Osteocyte (in vitro differentiated cells): ENCODE measurements around the gene CLIC4. TPM values are rescaled to one million over a fixed set of nuclear protein-coding genes. Genes with fewer than 3 reads are reported as not detected.
"Not testable (repeated sequence)": the region's sequence is repeated elsewhere in the genome, so short reads cannot be mapped to it uniquely, and the experiment has no call there.

Experiments
- DNase-seq: peaks from one replicate; pipeline ENCODE4 v3.0.0; 2021; ENCODE audit warnings: mixed read lengths; ENCODE audit not compliant: unreplicated experiment; ENCODE audit errors: extremely low spot score
- H3K27ac Mint-ChIP-seq: one replicate; pipeline ENCODE4 v1.8.0; 2021; ENCODE audit warnings: mild to moderate bottlenecking, mixed read lengths; ENCODE audit not compliant: unreplicated experiment
- H3K27me3 Mint-ChIP-seq: one replicate; pipeline ENCODE4 v1.8.0; 2021; ENCODE audit warnings: mixed read lengths; ENCODE audit not compliant: unreplicated experiment
- H3K36me3 Mint-ChIP-seq: one replicate; pipeline ENCODE4 v1.8.0; 2021; ENCODE audit warnings: mixed read lengths; ENCODE audit not compliant: unreplicated experiment
- H3K4me1 Mint-ChIP-seq: one replicate; pipeline ENCODE4 v1.8.0; 2021; ENCODE audit warnings: mixed read lengths; ENCODE audit not compliant: unreplicated experiment
- H3K4me3 Mint-ChIP-seq: one replicate; pipeline ENCODE4 v1.8.0; 2021; ENCODE audit warnings: mild to moderate bottlenecking, moderate library complexity, mixed read lengths; ENCODE audit not compliant: unreplicated experiment
- H3K9me3 Mint-ChIP-seq: one replicate; pipeline ENCODE4 v1.8.0; 2021; ENCODE audit warnings: mixed read lengths; ENCODE audit not compliant: unreplicated experiment
- total RNA-seq: library from RNA; stranded (reverse); gene quantifications from 2 replicates; pipeline ENCODE4 v1.2.1, GENCODE V29; 2021
- TF ChIP-seq, protein P1 (sequence below): fragments of 200-600 bp; sonication (generic); IDR thresholded peaks from 2 replicates; pipeline ENCODE4 v1.5.0; 2021; ENCODE audit warnings: antibody characterized with exemption, mild to moderate bottlenecking, moderate library complexity

Gene CLIC4
- total RNA-seq, 1 donor from 2014 or later, result 370 TPM

DNA sequence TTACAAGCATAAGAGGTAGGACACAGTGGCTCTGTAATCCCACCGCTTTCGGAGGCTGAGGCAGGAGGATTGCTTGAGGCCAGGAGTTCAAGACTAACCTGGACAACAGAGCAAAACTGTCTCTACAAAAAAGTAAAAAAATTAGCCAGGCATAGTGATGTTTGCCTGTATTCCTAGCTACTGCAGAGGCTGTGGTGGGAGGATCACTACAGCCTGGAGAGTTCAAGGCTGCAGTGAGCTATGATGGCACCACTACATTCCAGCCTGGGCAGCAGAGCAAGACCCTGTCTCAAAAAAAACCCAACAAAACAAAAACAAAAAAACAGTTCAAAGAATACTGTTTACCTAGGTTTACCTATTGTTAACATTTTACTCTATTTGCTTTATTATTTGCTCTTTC, 37.4 kb downstream of the CLIC4 start:
- peaks cover 45% of the 10 kb centered on the region for H3K4me1 Mint-ChIP-seq
- peaks cover 10% of the 10 kb centered on the region for H3K36me3 Mint-ChIP-seq
- H3K4me3 Mint-ChIP-seq, result no peak overlapping the region
- TF ChIP-seq, protein P1, sequence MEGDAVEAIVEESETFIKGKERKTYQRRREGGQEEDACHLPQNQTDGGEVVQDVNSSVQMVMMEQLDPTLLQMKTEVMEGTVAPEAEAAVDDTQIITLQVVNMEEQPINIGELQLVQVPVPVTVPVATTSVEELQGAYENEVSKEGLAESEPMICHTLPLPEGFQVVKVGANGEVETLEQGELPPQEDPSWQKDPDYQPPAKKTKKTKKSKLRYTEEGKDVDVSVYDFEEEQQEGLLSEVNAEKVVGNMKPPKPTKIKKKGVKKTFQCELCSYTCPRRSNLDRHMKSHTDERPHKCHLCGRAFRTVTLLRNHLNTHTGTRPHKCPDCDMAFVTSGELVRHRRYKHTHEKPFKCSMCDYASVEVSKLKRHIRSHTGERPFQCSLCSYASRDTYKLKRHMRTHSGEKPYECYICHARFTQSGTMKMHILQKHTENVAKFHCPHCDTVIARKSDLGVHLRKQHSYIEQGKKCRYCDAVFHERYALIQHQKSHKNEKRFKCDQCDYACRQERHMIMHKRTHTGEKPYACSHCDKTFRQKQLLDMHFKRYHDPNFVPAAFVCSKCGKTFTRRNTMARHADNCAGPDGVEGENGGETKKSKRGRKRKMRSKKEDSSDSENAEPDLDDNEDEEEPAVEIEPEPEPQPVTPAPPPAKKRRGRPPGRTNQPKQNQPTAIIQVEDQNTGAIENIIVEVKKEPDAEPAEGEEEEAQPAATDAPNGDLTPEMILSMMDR, result no peak
- DNase-seq, result no peak
- H3K27ac Mint-ChIP-seq, result no peak overlapping the region
- no peaks in the 10 kb centered on the region for H3K9me3 Mint-ChIP-seq
- H3K27me3 Mint-ChIP-seq, result no peaks in the 10 kb centered on the region

- Mint-ChIP-seq H3K36me3 (peaks cover 14% of the 10 kb centered on the region), H3K27ac (peak overlapping the region; percentile 28), H3K9me3 (no peaks in the 10 kb centered on the region), H3K4me3 (no peak overlapping the region), H3K4me1 (peaks cover 43% of the 10 kb centered on the region), H3K27me3 (no peaks in the 10 kb centered on the region)
- TF ChIP-seq, protein P1, result no peak
- no peak for DNase-seq
Observed at GRCh38 chr1:24783713-24784112, 38.5 kb downstream of the CLIC4 start.

DNA sequence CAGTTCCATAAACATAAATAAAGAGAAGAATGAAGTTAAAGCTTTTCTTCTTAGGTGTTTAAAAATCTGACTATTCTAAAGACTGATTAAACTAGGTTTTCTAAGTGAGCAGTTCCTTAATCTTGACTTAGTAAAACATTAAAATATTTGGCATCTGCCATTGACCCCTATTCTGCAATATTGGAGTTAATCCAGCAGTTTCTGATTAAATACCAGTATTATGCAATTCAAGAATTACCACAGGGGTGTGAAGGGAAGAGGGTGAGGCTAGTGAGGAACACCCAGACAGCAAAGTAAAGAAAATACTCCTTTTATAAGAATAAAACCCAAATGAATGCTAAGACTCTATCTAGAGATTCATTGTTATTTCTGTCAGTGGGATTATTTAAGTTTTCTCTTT, 40.9 kb downstream of the CLIC4 start:
- TF ChIP-seq, protein P1, result no peak
- Mint-ChIP-seq H3K27ac (peak overlapping the region; percentile 57), H3K27me3 (no peaks in the 10 kb centered on the region), H3K4me1 (peaks cover 34% of the 10 kb centered on the region), H3K36me3 (peaks cover 8% of the 10 kb centered on the region), H3K9me3 (no peaks in the 10 kb centered on the region), H3K4me3 (no peak overlapping the region)
- no peak for DNase-seq

DNA sequence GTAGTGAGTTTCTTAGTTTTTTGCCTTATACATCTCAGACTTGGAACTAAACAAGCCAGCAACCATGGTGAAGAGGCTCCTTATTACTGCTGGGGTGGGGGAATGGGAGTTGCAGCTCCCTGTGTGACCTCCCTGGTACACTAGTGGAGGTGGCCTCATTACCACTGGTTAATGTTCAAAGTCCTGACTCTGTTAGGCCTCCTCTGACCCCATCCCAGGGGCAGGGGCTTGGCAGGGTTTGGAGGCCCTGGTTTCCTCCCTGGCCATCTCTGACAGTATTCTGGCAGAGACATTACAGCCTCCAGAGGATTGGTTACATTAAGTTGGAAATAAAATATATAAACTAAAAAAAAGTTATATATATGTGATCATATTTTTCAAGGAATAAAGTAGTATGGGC, 45.2 kb downstream of the CLIC4 start:
- no peaks in the 10 kb centered on the region for H3K9me3 Mint-ChIP-seq
- H3K27me3 Mint-ChIP-seq, result no peaks in the 10 kb centered on the region
- H3K36me3 Mint-ChIP-seq, result peaks cover 8% of the 10 kb centered on the region
- DNase-seq, result no peak
- H3K27ac Mint-ChIP-seq, result no peak overlapping the region
- H3K4me3 Mint-ChIP-seq, result no peak overlapping the region
- TF ChIP-seq, protein P1, result no peak
- peaks cover 46% of the 10 kb centered on the region for H3K4me1 Mint-ChIP-seq

DNA sequence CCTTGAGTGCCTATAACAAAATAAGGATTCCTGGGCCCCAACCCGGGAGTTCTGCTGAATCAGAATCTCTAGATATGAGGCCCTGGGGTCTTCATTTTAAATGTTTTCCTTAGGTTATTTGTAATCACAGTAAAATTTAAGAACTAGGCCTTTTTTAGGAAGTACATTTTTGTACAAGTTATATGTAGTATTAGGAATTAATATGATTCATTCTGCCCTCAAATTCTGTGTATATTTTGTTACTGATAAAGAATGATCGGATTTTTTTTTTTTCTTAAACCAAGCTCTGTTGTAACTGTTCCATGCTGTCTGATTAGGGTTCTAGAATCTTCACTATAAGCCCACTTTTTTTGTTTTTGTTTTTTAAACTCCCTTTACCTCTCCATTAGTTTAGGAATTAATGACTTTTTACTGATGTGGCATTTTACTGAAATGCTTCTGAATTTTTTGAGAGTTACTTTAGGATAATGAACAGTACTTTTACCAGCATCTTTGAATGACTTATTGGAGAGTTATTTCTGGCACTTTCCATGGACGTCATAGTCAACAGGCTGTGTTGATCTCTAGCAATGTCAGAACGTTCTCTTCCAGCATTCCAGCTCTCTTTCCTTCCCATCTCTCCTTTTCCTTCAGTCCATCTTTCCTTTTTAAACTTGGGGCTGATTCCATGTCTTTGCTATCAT, 48.3 kb downstream of the CLIC4 start:
- Mint-ChIP-seq H3K4me3 (no peak overlapping the region), H3K9me3 (no peaks in the 10 kb centered on the region), H3K36me3 (peaks cover 15% of the 10 kb centered on the region), H3K4me1 (peaks cover 50% of the 10 kb centered on the region), H3K27ac (peak overlapping the region; percentile 76), H3K27me3 (no peaks in the 10 kb centered on the region)
- DNase-seq, result no peak
- TF ChIP-seq, protein P1, result no peak

DNA sequence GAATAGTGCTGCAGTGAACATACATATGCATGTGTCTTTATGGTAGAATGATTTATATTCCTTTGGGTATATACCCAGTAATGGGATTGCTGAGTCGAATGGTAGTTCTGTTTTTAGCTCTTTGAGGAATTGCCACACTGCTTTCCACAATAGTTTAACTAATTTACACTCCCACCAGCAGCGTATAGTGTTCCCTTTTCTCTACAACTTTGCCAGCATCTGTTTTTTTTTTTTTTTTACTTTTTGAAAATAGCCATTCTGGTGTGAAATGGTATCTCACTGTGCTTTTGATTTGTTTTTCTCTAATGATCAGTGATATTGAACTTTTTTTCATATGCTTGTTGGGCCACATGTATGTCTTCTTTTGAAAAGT, 48.9 kb downstream of the CLIC4 start:
- Mint-ChIP-seq H3K27ac (peak overlapping the region; percentile 76), H3K4me1 (peaks cover 50% of the 10 kb centered on the region), H3K36me3 (peaks cover 16% of the 10 kb centered on the region)
- not testable (repeated sequence) for H3K9me3 Mint-ChIP-seq, H3K27me3 Mint-ChIP-seq, H3K4me3 Mint-ChIP-seq, DNase-seq
